ENCODE measurements around the gene RIPK1. TPM values are rescaled to one million over a fixed set of nuclear protein-coding genes. Genes with fewer than 3 reads are reported as not detected.

Gene RIPK1
- total and polyA plus RNA-seq, 9 of the 15 experiments (the other 6 are each of a cell fraction or from before 2014, with no cell fraction given), result 3.8 to 24.9 (median 17.7) TPM

GRCh38 chr6:3118353-3119039, 50.2 kb downstream of the RIPK1 start, which contains the start of gene BPHL (continued):
- TF ChIP-seq PBX2 (CRISPR knock-in tag; IDR thresholded peaks at IDR 0.05; ENCODE audit: low read depth) (no peak), PBX2 (tag; conservative IDR thresholded peaks at IDR 0.05; ENCODE audit: low read depth) (no peak), SRSF1 (IDR thresholded peaks at IDR 0.05; ENCODE audit: low read depth, low read length) (0 out of 2 replicates have a peak, but pooled peaks have one; percentile 79), TSHZ1 (CRISPR knock-in tag; IDR thresholded peaks at IDR 0.05) (no peak), BRCA1 (IDR thresholded peaks at IDR 0.05) (no peak), BRCA1 (CRISPR knock-in tag; IDR thresholded peaks at IDR 0.05) (no peak), NUFIP1 (IDR thresholded peaks at IDR 0.05; ENCODE audit: partially characterized antibody) (no peak), MGA (IDR thresholded peaks at IDR 0.05) (no peak)
